Activated naive CD8-positive, alpha-beta T cell (primary cell): Measurements from ENCODE around the gene FBXL15.
A peak's percentile ranks its signal among the peaks of the same experiment; 100 is the strongest.

ENCODE experiments used
- H3K27ac Mint-ChIP-seq: one replicate; pipeline ENCODE4 v1.8.0; 2021; ENCODE audit warnings: mixed read lengths
- H3K27me3 Mint-ChIP-seq: one replicate; pipeline ENCODE4 v1.8.0; 2021; ENCODE audit warnings: mixed read lengths
- H3K36me3 Mint-ChIP-seq: one replicate; pipeline ENCODE4 v1.8.0; 2021; ENCODE audit warnings: mixed read lengths
- H3K4me1 Mint-ChIP-seq: one replicate; pipeline ENCODE4 v1.8.0; 2021; ENCODE audit warnings: low read depth, mixed read lengths
- H3K4me3 Mint-ChIP-seq: one replicate; pipeline ENCODE4 v1.8.0; 2021; ENCODE audit warnings: mild to moderate bottlenecking, mixed read lengths
- H3K9me3 Mint-ChIP-seq: one replicate; pipeline ENCODE4 v1.8.0; 2021; ENCODE audit warnings: low read depth, mixed read lengths

The FBXL15 gene

GRCh38 chr10:102403115-102403514 lies 17.5 kb upstream of the FBXL15 start:
- peaks cover 2% of the 10 kb centered on the region for H3K36me3 Mint-ChIP-seq
- H3K4me3 Mint-ChIP-seq = no peak overlapping the region
- no peaks in the 10 kb centered on the region for H3K27me3 Mint-ChIP-seq
- no peaks in the 10 kb centered on the region for H3K9me3 Mint-ChIP-seq
- H3K4me1 Mint-ChIP-seq = peaks cover 24% of the 10 kb centered on the region
- H3K27ac Mint-ChIP-seq = no peak overlapping the region

GRCh38 chr10:102404361-102405107 lies 16.1 kb upstream of the FBXL15 start:
- H3K27me3 Mint-ChIP-seq = no peaks in the 10 kb centered on the region
- H3K36me3 Mint-ChIP-seq = peaks cover 2% of the 10 kb centered on the region
- H3K9me3 Mint-ChIP-seq = no peaks in the 10 kb centered on the region
- H3K4me1 Mint-ChIP-seq = peaks cover 21% of the 10 kb centered on the region
- H3K4me3 Mint-ChIP-seq = no peak overlapping the region
- no peak overlapping the region for H3K27ac Mint-ChIP-seq

GRCh38 chr10:102405108-102405571 lies 15.5 kb upstream of the FBXL15 start:
- Mint-ChIP-seq H3K36me3 (peaks cover 2% of the 10 kb centered on the region), H3K4me1 (peaks cover 24% of the 10 kb centered on the region), H3K4me3 (no peak overlapping the region), H3K9me3 (no peaks in the 10 kb centered on the region), H3K27me3 (no peaks in the 10 kb centered on the region), H3K27ac (no peak overlapping the region)

- peaks cover 25% of the 10 kb centered on the region for H3K4me1 Mint-ChIP-seq
- no peak overlapping the region for H3K4me3 Mint-ChIP-seq
- no peaks in the 10 kb centered on the region for H3K27me3 Mint-ChIP-seq
- no peaks in the 10 kb centered on the region for H3K9me3 Mint-ChIP-seq
- H3K27ac Mint-ChIP-seq = no peak overlapping the region
- no peaks in the 10 kb centered on the region for H3K36me3 Mint-ChIP-seq
These were observed 15.0 kb upstream of the FBXL15 start for GRCh38 chr10:102405632-102406031.

GRCh38 chr10:102406815-102407214 lies 13.8 kb upstream of the FBXL15 start:
- Mint-ChIP-seq H3K4me3 (no peak overlapping the region), H3K27me3 (no peaks in the 10 kb centered on the region), H3K27ac (no peak overlapping the region)

GRCh38 chr10:102407425-102408130 lies 13.1 kb upstream of the FBXL15 start:
- Mint-ChIP-seq H3K4me3 (peak overlapping the region; percentile 30), H3K9me3 (no peaks in the 10 kb centered on the region), H3K27me3 (no peaks in the 10 kb centered on the region), H3K4me1 (peaks cover 31% of the 10 kb centered on the region), H3K36me3 (no peaks in the 10 kb centered on the region), H3K27ac (peak overlapping the region; percentile 88)

More at GRCh38 chr10:102406815-102407214, 13.8 kb upstream of the FBXL15 start:
- no peaks in the 10 kb centered on the region for H3K36me3 Mint-ChIP-seq
- peaks cover 30% of the 10 kb centered on the region for H3K4me1 Mint-ChIP-seq
- H3K9me3 Mint-ChIP-seq = no peaks in the 10 kb centered on the region

- peaks cover 37% of the 10 kb centered on the region for H3K4me1 Mint-ChIP-seq
- H3K36me3 Mint-ChIP-seq = no peaks in the 10 kb centered on the region
- H3K9me3 Mint-ChIP-seq = no peaks in the 10 kb centered on the region
- peak overlapping the region; percentile 86 for H3K4me3 Mint-ChIP-seq
- no peaks in the 10 kb centered on the region for H3K27me3 Mint-ChIP-seq
- H3K27ac Mint-ChIP-seq = peak overlapping the region; percentile 88
These were observed 12.4 kb upstream of the FBXL15 start for GRCh38 chr10:102408131-102408727.

- Mint-ChIP-seq H3K27me3 (no peaks in the 10 kb centered on the region), H3K4me3 (peak overlapping the region; percentile 89), H3K27ac (no peak overlapping the region), H3K9me3 (no peaks in the 10 kb centered on the region), H3K36me3 (no peaks in the 10 kb centered on the region), H3K4me1 (peaks cover 39% of the 10 kb centered on the region)
These were observed 11.7 kb upstream of the FBXL15 start for GRCh38 chr10:102408728-102409603.

GRCh38 chr10:102409604-102410428 lies 10.8 kb upstream of the FBXL15 start:
- Mint-ChIP-seq H3K4me1 (peaks cover 39% of the 10 kb centered on the region), H3K27me3 (no peaks in the 10 kb centered on the region), H3K36me3 (no peaks in the 10 kb centered on the region), H3K9me3 (no peaks in the 10 kb centered on the region), H3K27ac (peak overlapping the region; percentile 77), H3K4me3 (peak overlapping the region; percentile 89)

GRCh38 chr10:102410429-102411073 lies 10.1 kb upstream of the FBXL15 start:
- Mint-ChIP-seq H3K9me3 (no peaks in the 10 kb centered on the region), H3K4me1 (peaks cover 38% of the 10 kb centered on the region), H3K27me3 (no peaks in the 10 kb centered on the region), H3K4me3 (peak overlapping the region; percentile 89), H3K27ac (no peak overlapping the region), H3K36me3 (no peaks in the 10 kb centered on the region)

GRCh38 chr10:102411341-102412255 lies 9.0 kb upstream of the FBXL15 start:
- Mint-ChIP-seq H3K27me3 (peaks cover 3% of the 10 kb centered on the region), H3K4me1 (peaks cover 34% of the 10 kb centered on the region), H3K36me3 (no peaks in the 10 kb centered on the region), H3K9me3 (no peaks in the 10 kb centered on the region), H3K4me3 (peak overlapping the region; percentile 86), H3K27ac (peak overlapping the region; percentile 5)

- H3K27me3 Mint-ChIP-seq = peaks cover 7% of the 10 kb centered on the region
- H3K27ac Mint-ChIP-seq = no peak overlapping the region
- peaks cover 32% of the 10 kb centered on the region for H3K4me1 Mint-ChIP-seq
- H3K36me3 Mint-ChIP-seq = no peaks in the 10 kb centered on the region
- H3K9me3 Mint-ChIP-seq = no peaks in the 10 kb centered on the region
- H3K4me3 Mint-ChIP-seq = no peak overlapping the region
These were observed 8.3 kb upstream of the FBXL15 start for GRCh38 chr10:102412293-102412692.
